IPS-NIHi11 (cell line): ENCODE results near the gene DIP2A.

Source experiments
- DNase-seq: peaks from one replicate; pipeline ENCODE4 v3.0.0; 2012; ENCODE audit warnings: mixed read lengths, low spot score

Gene DIP2A

GRCh38 chr21:46537026-46537425 is 78.3 kb downstream of the DIP2A start:
- DNase-seq = no peak

- DNase-seq = no peak
Measured at GRCh38 chr21:46538262-46538661, 79.6 kb downstream of the DIP2A start.

GRCh38 chr21:46538851-46539666 is 80.4 kb downstream of the DIP2A start:
- no peak for DNase-seq

- DNase-seq = no peak
Measured at GRCh38 chr21:46540087-46540710, 81.5 kb downstream of the DIP2A start.

- DNase-seq = no peak
Measured at GRCh38 chr21:46542588-46543124, 84.0 kb downstream of the DIP2A start.

GRCh38 chr21:46543306-46543705 is 84.6 kb downstream of the DIP2A start:
- DNase-seq = no peak

- DNase-seq = no peak
Measured at GRCh38 chr21:46544003-46544402, 85.3 kb downstream of the DIP2A start.

GRCh38 chr21:46544824-46545223 is 86.1 kb downstream of the DIP2A start:
- no peak for DNase-seq

GRCh38 chr21:46545363-46545762 is 86.7 kb downstream of the DIP2A start:
- no peak for DNase-seq

GRCh38 chr21:46545911-46546310 is 87.2 kb downstream of the DIP2A start:
- DNase-seq = no peak

- no peak for DNase-seq
Measured at GRCh38 chr21:46546799-46547198, 88.1 kb downstream of the DIP2A start.

- no peak for DNase-seq
Measured at GRCh38 chr21:46549650-46550049, 91.0 kb downstream of the DIP2A start.

GRCh38 chr21:46550116-46550941 is 91.6 kb downstream of the DIP2A start:
- DNase-seq = no peak

- no peak for DNase-seq
Measured at GRCh38 chr21:46551636-46552241, 93.0 kb downstream of the DIP2A start.

GRCh38 chr21:46552274-46552673 is 93.6 kb downstream of the DIP2A start:
- no peak for DNase-seq

- DNase-seq = no peak
Measured at GRCh38 chr21:46552865-46553379, 94.2 kb downstream of the DIP2A start.

GRCh38 chr21:46553993-46554392 is 95.3 kb downstream of the DIP2A start:
- no peak for DNase-seq

- DNase-seq = no peak
Measured at GRCh38 chr21:46554431-46555224, 95.9 kb downstream of the DIP2A start.

- DNase-seq = no peak
Measured at GRCh38 chr21:46555225-46555617, 96.5 kb downstream of the DIP2A start.

- DNase-seq = peak; percentile 2
Measured at GRCh38 chr21:46555678-46556077, 97.0 kb downstream of the DIP2A start.

GRCh38 chr21:46556802-46557201 is 98.1 kb downstream of the DIP2A start:
- DNase-seq = peak; percentile 2
